H4 (cell line): Measurements from ENCODE around the gene MACROD2. TPM values are rescaled to one million over a fixed set of nuclear protein-coding genes. Genes with fewer than 3 reads are reported as not detected.

Experiments used
- DNase-seq: peaks from one replicate; pipeline ENCODE4 v3.0.0-alpha.2; 2015; ENCODE audit warnings: low spot score
- total RNA-seq: library from RNA; depleted of rRNA; stranded (reverse); fragments of >200 nt; shearing (Covaris generic); gene quantifications from 2 replicates; pipeline ENCODE4 v1.2.3, GENCODE V29; 2014

The MACROD2 gene
- total RNA-seq, 1 experiment from 2014 or later = 1.2 TPM

DNA sequence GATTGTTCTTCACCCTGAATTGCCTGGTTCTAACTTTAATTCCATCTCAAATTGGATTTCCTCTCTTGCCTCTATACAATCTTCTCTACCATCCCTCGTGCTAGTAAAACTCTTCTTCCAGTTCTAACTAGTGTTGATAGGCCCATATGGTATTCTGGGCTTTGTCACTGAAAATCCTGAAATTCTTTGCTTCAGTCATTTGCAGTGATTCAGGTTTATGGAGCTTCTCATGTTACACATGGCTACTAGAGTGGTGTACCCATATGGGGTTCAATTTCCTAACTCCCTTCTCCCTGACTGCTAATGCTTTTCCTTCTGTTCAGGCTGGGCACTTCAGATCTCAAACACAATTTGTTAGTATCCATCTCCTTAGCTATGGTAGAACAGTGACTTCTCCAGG lies 1621.3 kb downstream of the MACROD2 start:
- DNase-seq = peak; percentile 16

DNA sequence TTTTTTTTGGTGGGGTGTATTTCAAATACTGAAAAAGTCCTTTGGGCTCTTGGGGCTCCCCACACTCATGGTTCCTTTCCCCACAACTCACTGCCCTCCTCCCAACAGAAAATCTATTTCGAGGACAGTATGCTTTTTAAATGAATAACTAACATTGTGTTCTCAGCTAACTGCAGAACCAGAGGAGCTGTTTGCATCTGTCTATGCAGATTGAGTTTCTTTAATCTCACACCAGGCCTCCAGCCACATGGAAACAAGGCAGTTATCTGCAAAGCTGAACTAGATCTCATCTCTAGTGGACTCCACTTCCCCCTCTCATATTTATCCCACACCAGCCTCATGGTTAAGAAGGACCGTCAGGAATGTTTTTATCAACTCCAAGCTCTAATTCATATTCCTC lies 1622.8 kb downstream of the MACROD2 start:
- DNase-seq = no peak

DNA sequence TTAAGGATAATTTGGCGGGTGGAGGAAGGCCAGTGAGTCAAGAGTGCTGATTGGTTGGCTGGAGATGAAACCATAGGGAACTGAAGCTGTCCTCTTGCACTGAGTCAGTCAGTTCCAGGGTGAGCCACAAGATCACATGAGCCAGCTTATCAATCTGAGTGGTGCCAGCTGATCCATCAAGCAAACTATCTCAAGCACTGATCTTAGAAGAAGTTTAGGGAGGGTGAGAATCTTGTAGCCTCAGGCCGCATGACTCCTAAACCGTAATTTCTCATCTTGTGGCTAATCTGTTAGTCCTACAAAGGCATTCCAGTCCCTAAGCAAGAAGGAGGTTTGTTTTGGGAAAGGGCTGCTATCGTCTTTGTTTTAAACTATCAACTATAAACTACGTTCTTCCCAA lies 1623.6 kb downstream of the MACROD2 start:
- DNase-seq = peak; percentile 28

DNA sequence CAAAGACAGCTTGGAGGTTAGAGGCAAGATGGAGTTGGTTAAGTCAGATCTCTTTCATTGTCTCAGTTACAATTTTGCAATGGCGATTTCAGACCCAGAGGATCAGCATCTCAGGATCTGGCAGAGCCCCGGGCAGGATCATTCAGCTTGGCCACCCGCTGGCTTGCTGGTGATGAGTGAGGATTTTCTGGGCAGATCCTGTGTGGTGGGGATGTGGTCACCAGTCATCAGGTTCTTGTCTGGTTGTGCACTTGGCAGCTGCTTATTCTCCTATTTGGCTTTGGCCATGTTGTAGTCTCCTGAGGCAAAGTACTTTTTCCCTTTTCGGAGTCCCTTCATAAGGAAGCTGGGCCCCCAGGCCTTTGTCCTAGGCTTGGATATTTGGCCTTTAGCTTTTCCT lies 1624.0 kb downstream of the MACROD2 start:
- peak; percentile 53 for DNase-seq

DNA sequence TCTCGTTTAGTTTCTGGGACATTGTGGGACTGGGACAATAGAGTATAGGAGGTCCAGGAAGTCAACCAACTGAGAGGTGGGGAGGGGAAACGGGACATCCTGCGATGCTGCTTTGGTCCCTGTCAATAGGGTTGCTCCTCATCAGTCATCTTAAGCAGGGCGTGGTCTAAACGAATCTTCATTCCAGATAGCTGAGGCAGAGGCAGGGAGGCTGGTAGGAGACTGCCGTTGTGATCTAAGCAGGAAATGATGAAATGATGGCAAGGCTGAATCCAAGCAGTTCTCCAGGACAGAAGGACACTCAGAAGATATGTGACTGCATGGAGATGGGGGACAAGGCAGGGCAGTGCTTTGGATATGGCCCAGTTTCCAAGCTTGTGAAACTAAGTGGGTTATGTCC lies 1624.5 kb downstream of the MACROD2 start:
- no peak for DNase-seq

DNA sequence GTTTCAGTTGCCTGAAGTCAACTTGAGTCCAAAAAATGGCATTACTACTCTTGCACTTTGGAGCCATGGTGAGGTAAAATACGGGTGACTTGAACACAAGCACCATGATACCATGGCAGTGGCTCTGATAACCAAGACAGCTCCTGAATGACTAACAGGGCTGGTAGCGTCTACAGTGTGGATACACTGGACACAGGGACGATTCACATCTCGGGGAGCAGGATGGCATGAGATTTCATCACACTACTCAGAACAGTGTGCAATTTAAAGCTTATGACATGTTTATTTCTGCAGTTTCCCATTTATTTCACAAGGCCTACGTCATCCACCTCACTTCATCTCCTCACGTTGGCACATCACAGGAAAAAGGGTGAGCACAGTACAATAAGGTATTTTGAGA lies 1627.1 kb downstream of the MACROD2 start:
- DNase-seq = no peak

DNA sequence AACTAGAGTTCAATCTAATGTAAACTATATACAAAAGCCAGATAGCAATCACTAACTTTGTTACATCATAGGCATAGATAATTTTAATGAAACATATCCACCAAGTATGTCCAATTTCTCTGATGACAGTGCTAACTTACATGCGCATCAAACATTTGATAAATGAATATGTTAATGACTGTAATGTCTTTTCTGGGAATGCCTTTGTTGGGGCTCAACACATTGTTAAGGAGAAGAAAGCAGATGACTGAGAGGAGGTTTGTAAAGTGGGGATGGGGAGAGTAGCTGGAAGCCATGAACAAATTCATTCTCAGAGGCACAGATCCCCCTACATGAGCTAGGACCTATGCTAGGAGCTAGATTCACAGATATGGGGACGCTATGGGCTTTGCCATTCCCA lies 1627.9 kb downstream of the MACROD2 start:
- no peak for DNase-seq

DNA sequence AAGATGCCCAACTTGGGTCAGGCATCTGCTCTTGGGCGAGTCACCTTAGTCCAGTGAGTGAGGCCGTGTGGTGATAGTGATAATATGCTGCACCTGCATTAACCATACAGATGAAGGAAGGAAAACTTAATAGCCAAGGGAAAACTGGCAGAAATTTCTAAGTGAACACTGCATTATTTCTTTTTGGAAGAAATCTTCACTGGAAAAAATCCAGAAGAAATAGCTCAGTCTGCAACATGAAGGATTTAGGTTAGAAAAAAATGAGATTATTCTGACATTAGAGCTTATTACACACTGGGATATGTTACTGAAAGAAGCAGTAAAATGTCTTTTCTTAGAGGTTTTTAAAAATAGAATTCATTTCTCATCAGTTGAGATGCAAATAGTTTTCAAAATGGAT lies 1630.7 kb downstream of the MACROD2 start:
- DNase-seq = no peak

DNA sequence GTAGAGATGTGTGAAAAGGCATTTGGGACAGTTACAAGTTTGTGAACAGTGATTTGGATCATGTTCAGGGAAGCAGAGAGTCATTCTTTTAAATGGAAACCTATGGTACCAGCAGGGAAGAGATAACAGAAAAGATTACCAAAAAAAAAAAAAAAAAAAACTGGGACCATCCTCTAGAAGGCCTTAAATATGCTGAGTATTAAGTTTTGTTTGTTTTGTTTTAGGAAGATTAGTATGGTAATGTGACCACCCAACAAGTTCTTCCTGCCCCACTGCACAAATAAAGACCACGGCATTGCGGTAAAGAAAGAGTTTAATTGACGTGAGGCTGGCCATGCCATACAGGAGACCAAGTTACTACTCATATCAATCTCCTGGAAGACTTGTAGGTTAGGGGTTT lies 1631.8 kb downstream of the MACROD2 start:
- no peak for DNase-seq

DNA sequence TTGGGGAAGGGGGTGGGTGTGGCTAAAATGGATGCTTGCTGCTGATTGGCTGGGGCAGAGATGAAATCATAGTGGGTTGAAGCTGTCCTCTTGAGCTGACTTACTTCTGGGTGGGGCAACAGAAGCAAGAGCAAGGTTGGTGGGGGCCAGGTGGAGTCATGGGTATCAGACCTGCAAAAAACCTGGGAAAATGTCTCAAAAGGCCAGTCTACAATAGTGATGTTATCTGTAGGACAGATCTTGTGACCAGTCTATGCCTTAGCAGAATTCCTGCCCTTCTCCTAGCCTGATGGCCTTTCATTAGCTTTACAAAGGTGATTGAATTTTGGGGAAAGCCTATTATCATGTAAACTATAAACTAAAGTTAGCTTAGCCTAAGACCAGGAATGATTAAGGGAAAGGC lies 1632.2 kb downstream of the MACROD2 start:
- no peak for DNase-seq

DNA sequence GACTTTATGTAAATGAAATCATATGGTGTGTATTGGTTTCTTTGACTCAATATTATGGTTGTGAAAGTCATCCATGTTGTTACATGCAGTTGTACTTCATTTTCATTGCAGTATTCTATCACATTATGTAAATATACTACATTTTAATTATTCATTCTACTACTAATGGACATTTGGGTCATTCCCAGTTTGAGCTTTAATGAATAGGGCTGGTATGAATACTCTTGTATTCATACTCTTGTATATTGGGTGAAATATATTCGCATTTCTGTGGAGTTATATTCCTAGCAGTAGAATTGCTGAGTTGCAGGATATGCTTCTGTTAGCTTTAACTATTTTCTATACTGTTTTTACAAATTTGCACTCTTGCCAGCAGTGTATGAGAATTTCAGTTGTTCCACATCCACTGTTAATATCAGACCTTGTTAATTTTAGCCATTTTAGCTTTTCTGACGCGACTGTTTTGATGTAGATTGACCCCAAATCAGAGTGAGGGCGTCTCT lies 1633.6 kb downstream of the MACROD2 start:
- no peak for DNase-seq

DNA sequence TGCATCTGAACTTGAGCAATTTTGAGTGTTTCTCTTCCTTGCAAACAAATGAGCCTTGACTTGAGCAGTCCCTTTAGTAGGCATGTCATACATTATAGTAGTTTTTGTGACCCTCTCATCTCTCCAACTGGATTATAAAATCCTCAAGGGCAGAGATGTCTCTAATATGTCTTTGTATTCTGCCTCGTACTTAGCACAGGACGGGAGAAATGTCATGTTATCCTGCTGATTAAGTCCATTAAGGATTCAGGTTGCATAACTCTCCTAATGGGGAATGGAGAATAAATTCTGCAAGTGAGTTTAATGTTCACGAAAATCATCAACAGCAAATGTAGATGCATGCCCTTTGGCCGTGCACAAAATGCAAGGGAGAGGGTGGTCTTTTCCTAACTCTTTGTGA lies 1635.0 kb downstream of the MACROD2 start:
- DNase-seq = no peak

DNA sequence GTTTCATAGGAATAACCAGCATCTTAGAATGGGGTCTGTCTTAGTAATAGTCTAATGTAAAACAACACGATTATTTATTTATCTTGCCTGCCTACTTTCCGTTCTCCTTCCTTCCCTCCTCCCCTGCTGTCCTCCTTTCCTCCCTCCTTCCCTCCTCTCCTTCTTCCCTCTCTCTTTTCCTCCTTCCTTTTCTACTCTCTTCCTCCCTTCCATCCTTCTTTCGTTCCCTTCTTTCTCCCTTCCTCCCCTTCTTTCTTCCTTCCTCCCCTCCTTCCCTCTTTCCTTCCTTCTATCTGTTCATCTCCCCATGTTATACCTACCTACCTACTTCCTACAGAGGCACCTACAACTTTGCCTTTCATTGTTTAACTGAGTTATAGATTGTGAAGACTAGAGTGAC lies 1637.4 kb downstream of the MACROD2 start:
- no peak for DNase-seq

DNA sequence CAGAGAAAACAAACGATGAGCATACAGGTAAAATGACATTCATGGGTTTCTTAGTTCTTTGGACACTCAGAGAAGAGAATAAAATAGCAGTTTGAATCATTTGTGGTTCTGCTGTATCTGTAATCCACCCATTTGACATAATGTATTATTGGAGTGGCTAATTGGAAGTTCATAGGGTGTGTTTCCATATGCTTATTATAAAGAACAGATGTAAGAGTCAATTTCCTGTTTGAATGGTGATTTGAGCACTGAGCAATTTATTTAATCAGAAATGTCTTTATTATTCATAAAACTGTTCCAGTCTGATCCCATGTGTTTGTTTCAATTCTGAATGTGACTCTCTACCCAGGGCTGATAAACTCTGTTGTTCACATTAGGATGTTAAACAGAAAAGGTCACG lies 1638.8 kb downstream of the MACROD2 start:
- no peak for DNase-seq

DNA sequence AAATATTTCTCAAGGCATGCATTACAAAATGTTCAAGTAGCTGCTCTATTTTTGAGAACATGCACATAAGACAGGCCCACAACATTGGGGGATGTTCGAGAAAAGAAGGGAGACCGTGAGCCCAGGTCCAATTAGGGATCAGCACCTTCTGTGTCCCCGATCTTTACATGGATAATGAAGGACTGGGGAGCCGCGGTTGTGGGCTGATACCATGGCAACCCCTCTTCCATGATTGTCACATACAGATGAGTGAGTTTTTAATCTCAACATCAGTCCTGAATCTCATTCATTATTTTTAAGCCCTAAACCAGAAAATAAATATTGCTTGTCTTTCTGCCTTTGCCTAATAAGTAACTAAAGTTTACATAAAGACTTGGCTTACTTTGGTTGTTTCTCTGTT lies 1642.2 kb downstream of the MACROD2 start:
- DNase-seq = no peak

DNA sequence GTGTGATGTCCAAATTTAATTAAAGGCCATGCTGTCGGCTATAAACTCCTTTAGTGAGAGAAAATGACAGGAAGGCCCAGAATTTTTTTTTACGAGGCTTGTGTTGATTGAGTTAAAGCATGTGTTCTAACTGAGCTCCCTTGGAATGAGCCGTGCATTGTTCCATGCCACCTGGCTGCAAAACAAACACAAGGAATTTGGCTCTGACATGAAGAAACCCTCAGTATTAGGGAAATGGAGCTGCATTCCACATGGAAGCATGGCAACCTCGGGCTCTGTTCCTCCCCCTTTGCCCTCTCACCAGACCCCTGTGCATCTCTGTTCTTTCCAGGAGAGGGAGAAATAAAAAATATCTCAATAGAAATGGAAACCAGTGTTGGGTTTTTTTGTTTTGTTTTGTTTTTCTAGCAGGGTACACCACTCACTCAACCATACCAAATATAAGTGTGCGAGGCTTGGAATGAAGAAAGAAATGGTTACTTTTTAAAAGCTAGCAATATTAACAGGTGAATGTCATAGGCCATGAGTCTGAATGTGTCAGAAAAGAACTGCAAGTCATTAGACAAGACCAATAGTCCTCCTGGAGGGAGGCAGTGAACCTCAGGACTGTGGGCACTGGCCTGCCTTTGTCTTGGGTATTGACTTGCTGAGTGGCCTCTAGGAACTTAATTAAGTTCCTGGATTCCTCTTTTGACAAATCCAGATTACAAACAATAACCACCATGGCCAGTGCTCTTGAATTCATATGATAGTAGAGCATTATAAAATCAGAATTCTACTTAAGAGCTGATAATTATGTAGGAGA lies 1642.8 kb downstream of the MACROD2 start:
- DNase-seq = no peak

DNA sequence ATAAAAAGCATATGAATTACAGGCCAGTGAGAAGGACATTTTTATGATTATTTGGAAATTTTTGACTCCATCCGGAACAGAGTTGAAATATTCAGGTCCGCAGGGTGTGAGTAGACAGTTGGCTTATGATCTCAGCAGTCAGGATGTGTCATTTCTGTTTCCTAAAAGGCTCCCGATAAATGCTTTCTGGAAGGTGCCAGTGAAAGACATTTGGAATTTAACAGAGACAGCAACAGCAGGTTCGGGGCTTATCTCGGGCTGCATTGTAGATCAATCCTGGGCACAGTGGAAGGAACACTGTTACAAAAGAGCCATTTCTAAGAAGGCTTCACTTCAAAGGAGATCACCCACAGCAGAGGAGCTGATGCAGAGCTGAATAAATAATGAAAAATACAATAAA lies 1643.5 kb downstream of the MACROD2 start:
- no peak for DNase-seq

DNA sequence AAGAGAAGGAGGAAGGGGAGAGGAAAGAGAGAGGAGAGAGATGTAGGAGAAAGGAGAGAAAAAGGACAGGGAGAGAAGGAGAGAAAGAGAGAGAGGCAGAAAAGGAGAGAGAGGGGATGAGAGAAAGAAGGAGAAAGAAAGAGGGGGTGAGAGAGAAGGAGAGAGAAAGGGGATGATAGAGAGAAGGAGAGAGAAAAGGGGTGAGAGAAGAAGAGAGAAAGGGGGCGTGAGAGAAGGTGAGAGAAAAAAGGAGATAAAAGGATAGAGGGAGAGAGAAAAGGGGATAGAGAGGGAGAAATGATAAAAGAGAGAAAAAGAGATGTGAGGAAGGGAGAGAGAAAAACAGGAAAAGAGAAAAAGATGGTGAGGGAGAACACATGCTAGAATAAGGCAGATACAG lies 1644.5 kb downstream of the MACROD2 start:
- no peak for DNase-seq

DNA sequence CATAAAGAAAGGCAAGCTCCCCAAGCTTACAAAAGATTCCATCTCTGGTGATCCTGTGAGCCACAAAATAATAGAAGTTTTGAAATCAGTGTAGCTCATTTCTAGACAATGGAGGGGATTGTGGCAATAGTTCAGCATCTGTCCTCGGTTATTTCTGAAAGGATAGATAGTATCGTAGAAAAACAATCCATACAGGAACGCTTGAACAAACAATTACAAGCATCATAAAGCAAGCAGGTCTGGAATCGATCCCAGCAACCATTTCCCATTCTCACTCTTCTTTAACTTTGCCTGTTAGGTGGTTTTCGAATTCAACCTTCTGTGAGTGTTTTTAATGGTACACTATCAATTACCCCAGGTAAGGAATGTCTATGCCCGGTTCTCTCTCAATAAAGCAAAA lies 1646.8 kb downstream of the MACROD2 start:
- DNase-seq = no peak

DNA sequence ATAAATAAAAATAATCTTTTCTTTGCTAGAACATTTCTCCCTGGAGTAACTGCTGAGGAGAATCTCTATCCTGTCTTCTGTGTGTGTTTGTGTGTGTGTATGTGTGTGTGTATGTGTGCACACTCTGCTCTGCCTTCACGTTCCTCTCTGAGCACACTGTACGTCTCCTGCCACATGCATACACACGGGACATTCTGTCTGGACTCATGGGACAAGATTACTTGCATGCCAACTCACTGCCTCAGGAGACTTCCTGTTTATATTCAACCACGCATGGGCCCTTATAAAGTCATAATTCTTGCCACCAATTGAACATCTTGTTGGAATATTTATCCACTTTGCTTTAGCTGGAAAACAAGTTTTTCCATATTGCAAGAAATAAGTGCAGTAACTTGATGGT lies 1647.4 kb downstream of the MACROD2 start:
- peak; percentile 85 for DNase-seq

DNA sequence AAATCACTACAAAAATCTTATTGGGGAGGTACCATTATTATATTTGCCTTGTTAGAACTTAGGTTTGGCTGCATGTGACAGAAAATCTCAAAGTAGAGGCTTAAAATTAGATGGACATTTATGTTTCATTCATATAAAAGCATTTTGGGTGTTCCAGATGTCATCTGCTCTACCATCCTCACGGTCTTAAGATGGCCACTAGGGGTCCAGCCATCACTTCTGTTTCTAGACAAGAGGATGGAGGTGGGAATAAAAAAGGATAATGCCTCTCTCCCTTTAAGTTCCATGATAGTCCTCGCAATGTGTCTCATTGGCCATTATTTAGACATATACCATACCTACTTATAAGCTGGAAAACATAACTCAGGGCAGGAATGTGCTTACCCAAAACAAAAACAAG lies 1648.4 kb downstream of the MACROD2 start:
- no peak for DNase-seq

DNA sequence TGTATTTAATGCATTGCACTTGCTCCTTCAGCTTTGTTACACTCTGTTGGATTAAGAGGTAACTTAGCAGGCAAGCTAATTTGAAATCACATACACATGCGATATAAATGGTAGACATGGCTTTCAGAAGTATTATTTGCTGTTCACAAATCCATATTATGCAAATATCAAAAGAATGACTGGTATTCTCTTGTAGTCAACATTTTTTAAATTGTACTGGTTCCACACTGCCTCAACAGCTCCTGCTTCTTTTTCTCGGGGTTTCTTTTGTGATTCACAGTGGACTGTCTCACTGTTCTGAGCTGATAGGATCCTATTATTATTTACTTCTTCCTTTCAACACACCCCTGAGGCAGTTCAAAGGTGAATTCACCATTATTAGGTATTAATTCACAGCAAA lies 1650.5 kb downstream of the MACROD2 start:
- DNase-seq = no peak

DNA sequence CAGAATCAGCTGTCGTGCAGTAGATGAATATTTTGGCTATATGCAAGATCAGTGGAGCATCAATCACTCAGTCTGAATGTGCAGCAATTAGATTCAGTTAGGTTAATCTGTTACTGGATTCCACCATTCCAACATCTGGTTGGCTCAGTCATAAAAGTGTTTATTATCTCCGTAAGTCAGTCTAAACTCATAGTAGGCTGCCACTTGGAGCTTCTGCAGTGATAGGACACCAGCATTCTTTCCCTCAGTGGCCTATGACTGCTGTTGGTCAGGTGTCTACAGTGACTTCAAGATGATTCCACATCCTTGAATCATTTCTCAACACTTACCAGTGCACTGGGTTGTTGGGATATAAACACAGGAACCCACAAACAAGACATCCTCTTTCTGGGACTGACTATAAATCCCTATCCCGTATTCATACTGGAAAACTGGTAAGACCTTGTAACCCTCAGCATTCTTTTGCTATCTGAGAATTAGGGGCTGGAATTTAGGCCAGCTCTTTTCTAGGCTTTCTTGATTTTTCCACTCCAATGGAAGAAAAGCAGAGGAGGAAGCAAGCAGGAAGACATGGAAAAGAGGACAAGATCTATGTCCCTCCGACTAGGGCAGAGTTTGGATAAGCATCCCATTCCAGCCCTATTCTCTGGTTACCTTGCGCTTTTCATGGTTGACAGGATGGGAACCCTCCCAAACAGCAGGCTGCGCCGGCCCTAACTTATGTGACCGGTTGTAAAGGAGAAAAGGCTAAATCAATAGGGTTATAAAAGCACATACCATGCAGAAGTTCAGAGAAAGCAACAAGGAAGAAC lies 1658.3 kb downstream of the MACROD2 start:
- no peak for DNase-seq
